Liver (tissue), 9 donors: ENCODE results near the gene DCAF15. TPM values are rescaled to one million over a fixed set of nuclear protein-coding genes. Genes with fewer than 3 reads are reported as not detected.

Source experiments
- DNase-seq: peaks from one replicate; pipeline ENCODE4 v3.0.0-alpha.2; 2017; ENCODE audit warnings: low spot score
- H3K27ac ChIP-seq, 2 donors: one replicate each; pipeline ENCODE4 v1.7.0; 2013; ENCODE audit warnings: inconsistent platforms in 2 of 2, low read length in 2 of 2, control low read depth in 1 of 2, low read depth in 1 of 2, mild to moderate bottlenecking in 1 of 2
- H3K27me3 ChIP-seq, 4 donors: one replicate each; pipeline versions ENCODE4 v1.6.1 to v1.7.0; 2013; ENCODE audit warnings: low read length in 3 of 4, inconsistent platforms in 1 of 4, mild to moderate bottlenecking in 1 of 4, moderate library complexity in 1 of 4; ENCODE audit not compliant: control insufficient read depth in 4 of 4, insufficient read depth in 4 of 4
- H3K36me3 ChIP-seq, 4 donors: one replicate each; pipeline versions ENCODE4 v1.6.1 to v1.7.0; 2013; ENCODE audit warnings: low read length in 3 of 4, mild to moderate bottlenecking in 3 of 4, low read depth in 1 of 4, moderate library complexity in 1 of 4; ENCODE audit not compliant: control insufficient read depth in 4 of 4, insufficient read depth in 3 of 4
- H3K4me1 ChIP-seq, 4 donors: one replicate each; pipeline versions ENCODE4 v1.6.1 to v1.7.0; 2013; ENCODE audit warnings: low read length in 3 of 4, mild to moderate bottlenecking in 3 of 4, moderate library complexity in 1 of 4; ENCODE audit not compliant: control insufficient read depth in 4 of 4, insufficient read depth in 4 of 4
- H3K4me3 ChIP-seq, 3 donors: one replicate each; pipeline versions ENCODE4 v1.6.1 to v1.7.0; 2013; ENCODE audit warnings: low read length in 3 of 3, control low read depth in 1 of 3, low read depth in 1 of 3, mild to moderate bottlenecking in 1 of 3
- H3K9ac ChIP-seq, 2 donors: one replicate each; pipeline ENCODE4 v1.7.0; 2013; ENCODE audit warnings: low read length in 2 of 2, mild to moderate bottlenecking in 2 of 2, moderate library complexity in 2 of 2, control low read depth in 1 of 2, low read depth in 1 of 2
- H3K9me3 ChIP-seq, 4 donors: one replicate each; pipeline versions ENCODE4 v1.6.1 to v1.7.0; 2013; ENCODE audit warnings: low read length in 3 of 4; ENCODE audit not compliant: control insufficient read depth in 4 of 4
- EGR1 ChIP-seq, 2 donors: IDR thresholded peaks; 2 replicates each; pipeline ENCODE4 v1.6.1; 2016 to 2018; ENCODE audit warnings: antibody characterized with exemption in 2 of 2, low read depth in 2 of 2
- FOXA1 ChIP-seq: IDR thresholded peaks from 2 replicates; pipeline ENCODE4 v1.6.1; 2016; ENCODE audit warnings: antibody characterized with exemption
- FOXA2 ChIP-seq: IDR thresholded peaks from 2 replicates; pipeline ENCODE4 v1.6.1; 2016; ENCODE audit warnings: antibody characterized with exemption
- GABPA ChIP-seq, 2 donors: IDR thresholded peaks in 1 of 2; conservative IDR thresholded peaks in 1 of 2; 2 replicates each; pipeline ENCODE4 v1.6.1; 2016; ENCODE audit warnings: antibody characterized with exemption in 2 of 2, mild to moderate bottlenecking in 1 of 2, moderate library complexity in 1 of 2
- HNF4A ChIP-seq, 2 donors: conservative IDR thresholded peaks; 2 replicates each; pipeline ENCODE4 v1.6.1; 2016; ENCODE audit warnings: antibody characterized with exemption in 2 of 2, mild to moderate bottlenecking in 2 of 2
- HNF4G ChIP-seq: IDR thresholded peaks from 2 replicates; pipeline ENCODE4 v1.6.1; 2016; ENCODE audit warnings: antibody characterized with exemption
- JUND ChIP-seq, 2 donors: IDR thresholded peaks; 2 replicates each; pipeline ENCODE4 v1.6.1; 2016; ENCODE audit warnings: antibody characterized with exemption in 2 of 2
- NR2F2 ChIP-seq: IDR thresholded peaks from 2 replicates; pipeline ENCODE4 v1.6.1; 2016; ENCODE audit warnings: antibody characterized with exemption
- RAD21 ChIP-seq, 2 donors: IDR thresholded peaks; 2 replicates each; pipeline ENCODE4 v1.6.1; 2016; ENCODE audit warnings: antibody characterized with exemption in 2 of 2, mild to moderate bottlenecking in 2 of 2
- RXRA ChIP-seq, 2 donors: IDR thresholded peaks; 2 replicates each; pipeline ENCODE4 v1.6.1; 2017 to 2018; ENCODE audit warnings: antibody characterized with exemption in 2 of 2, mild to moderate bottlenecking in 1 of 2
- SP1 ChIP-seq: IDR thresholded peaks from 2 replicates; pipeline ENCODE4 v1.6.1; 2018; ENCODE audit warnings: antibody characterized with exemption, mild to moderate bottlenecking
- TAF1 ChIP-seq: conservative IDR thresholded peaks from 2 replicates; pipeline ENCODE4 v1.6.1; 2016; ENCODE audit warnings: antibody characterized with exemption, mild to moderate bottlenecking
- YY1 ChIP-seq: IDR thresholded peaks from 2 replicates; pipeline ENCODE4 v1.6.1; 2016; ENCODE audit warnings: antibody characterized with exemption, mild to moderate bottlenecking
- WGBS: extraction: QIAGEN DNeasy Blood & Tissue Kit; methylation state at CpG from one replicate; pipeline ENCODE4 v1.1.7; 2013; 5-methylcytosine and 5-hydroxymethylcytosine counted together
- polyA plus RNA-seq, 2 donors: library from polyadenylated mRNA; stranded (reverse) in 1 of 2; unstranded in 1 of 2; fragments of 200-250 nt in 1 of 2; fragments of >200 nt in 1 of 2; fragmentation: Nextera tagmentation in 1 of 2; extraction: Ambion mirVana in 1 of 2; gene quantifications; one replicate each; pipeline versions ENCODE4 v1.2.1 to v1.2.3, GENCODE V29; 2013 to 2015
- total RNA-seq, 2 donors: library from RNA; depleted of rRNA; stranded (reverse); fragments of >200 nt; gene quantifications; one replicate each; pipeline ENCODE4 v1.2.3, GENCODE V29; 2014
- TF ChIP-seq, protein P1 (sequence below): fragments of 150-350 bp; IDR thresholded peaks from 2 replicates; pipeline ENCODE4 v1.5.1; 2017; ENCODE audit warnings: improper control_type of control experiment, low read depth, low read length; ENCODE audit not compliant: missing input control
- TF ChIP-seq, protein P2 (sequence below): IDR thresholded peaks from 2 replicates; pipeline ENCODE4 v1.6.1; 2016; ENCODE audit warnings: antibody characterized with exemption
- TF ChIP-seq, protein P3 (sequence below): IDR thresholded peaks from 2 replicates; pipeline ENCODE4 v1.6.1; 2016; ENCODE audit warnings: antibody characterized with exemption
- TF ChIP-seq, protein P4 (sequence below): IDR thresholded peaks from 2 replicates; pipeline ENCODE4 v1.6.1; 2016; ENCODE audit warnings: antibody characterized with exemption
- TF ChIP-seq, protein P5 (sequence below): IDR thresholded peaks from 2 replicates; pipeline ENCODE4 v1.6.1; 2016; ENCODE audit warnings: antibody characterized with exemption, mild to moderate bottlenecking
- donor health status: healthy.
- donor health status: healthy.
- donor health status: healthy.
- donor health status: healthy.
- donor health status: healthy.

DCAF15 gene
- total and polyA plus RNA-seq, 4 donors: 2.6 to 10.4 (median 5.5) TPM

DNA sequence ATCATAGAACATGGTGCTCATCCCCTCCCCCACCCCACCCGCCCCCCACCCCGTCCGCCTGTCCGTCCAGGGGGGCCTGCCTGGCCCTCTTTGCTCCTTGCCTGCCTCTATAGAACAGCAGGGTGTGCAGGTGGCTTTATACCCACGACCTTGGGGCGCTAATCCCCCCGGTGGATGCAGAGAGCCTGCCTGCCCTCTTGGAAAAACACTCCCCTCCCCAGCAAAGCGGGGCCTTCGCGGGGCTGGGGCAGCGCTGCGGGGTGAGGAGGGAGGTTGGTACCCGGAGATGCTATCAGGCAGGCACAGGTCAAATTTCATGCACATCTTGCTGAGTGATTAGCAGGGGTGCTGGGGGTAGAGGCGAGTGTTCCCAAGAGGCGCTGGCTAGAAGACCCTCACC is 31.9 kb downstream of the DCAF15 start:
- WGBS: 89% methylated on average over 15 of the region's 15 CpGs
- peaks cover 0 to 25% (median 6%) of the 10 kb centered on the region in 4 donors for H3K36me3 ChIP-seq

More for the DNA sequence above, 31.9 kb downstream of the DCAF15 start:
- H3K9ac ChIP-seq: no peak overlapping the region
- no peaks in the 10 kb centered on the region for H3K9me3 ChIP-seq
- DNase-seq: no peak
- no peak for TF ChIP-seq NR2F2
- TF ChIP-seq SP1: no peak
- no peak for TF ChIP-seq TAF1
- TF ChIP-seq, protein P1, sequence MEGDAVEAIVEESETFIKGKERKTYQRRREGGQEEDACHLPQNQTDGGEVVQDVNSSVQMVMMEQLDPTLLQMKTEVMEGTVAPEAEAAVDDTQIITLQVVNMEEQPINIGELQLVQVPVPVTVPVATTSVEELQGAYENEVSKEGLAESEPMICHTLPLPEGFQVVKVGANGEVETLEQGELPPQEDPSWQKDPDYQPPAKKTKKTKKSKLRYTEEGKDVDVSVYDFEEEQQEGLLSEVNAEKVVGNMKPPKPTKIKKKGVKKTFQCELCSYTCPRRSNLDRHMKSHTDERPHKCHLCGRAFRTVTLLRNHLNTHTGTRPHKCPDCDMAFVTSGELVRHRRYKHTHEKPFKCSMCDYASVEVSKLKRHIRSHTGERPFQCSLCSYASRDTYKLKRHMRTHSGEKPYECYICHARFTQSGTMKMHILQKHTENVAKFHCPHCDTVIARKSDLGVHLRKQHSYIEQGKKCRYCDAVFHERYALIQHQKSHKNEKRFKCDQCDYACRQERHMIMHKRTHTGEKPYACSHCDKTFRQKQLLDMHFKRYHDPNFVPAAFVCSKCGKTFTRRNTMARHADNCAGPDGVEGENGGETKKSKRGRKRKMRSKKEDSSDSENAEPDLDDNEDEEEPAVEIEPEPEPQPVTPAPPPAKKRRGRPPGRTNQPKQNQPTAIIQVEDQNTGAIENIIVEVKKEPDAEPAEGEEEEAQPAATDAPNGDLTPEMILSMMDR: no peak
- TF ChIP-seq RAD21 (IDR thresholded peaks at IDR 0.05): no peak
- TF ChIP-seq, protein P2, sequence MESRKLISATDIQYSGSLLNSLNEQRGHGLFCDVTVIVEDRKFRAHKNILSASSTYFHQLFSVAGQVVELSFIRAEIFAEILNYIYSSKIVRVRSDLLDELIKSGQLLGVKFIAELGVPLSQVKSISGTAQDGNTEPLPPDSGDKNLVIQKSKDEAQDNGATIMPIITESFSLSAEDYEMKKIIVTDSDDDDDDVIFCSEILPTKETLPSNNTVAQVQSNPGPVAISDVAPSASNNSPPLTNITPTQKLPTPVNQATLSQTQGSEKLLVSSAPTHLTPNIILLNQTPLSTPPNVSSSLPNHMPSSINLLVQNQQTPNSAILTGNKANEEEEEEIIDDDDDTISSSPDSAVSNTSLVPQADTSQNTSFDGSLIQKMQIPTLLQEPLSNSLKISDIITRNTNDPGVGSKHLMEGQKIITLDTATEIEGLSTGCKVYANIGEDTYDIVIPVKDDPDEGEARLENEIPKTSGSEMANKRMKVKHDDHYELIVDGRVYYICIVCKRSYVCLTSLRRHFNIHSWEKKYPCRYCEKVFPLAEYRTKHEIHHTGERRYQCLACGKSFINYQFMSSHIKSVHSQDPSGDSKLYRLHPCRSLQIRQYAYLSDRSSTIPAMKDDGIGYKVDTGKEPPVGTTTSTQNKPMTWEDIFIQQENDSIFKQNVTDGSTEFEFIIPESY: no peak
- no peak for TF ChIP-seq EGR1 (IDR thresholded peaks at IDR 0.05; ENCODE audit: low read depth in 2 of 2)
- TF ChIP-seq FOXA2: no peak
- TF ChIP-seq FOXA1: no peak
- TF ChIP-seq HNF4G: no peak
- no peak for TF ChIP-seq RXRA (IDR thresholded peaks at IDR 0.05)
- TF ChIP-seq, protein P3, sequence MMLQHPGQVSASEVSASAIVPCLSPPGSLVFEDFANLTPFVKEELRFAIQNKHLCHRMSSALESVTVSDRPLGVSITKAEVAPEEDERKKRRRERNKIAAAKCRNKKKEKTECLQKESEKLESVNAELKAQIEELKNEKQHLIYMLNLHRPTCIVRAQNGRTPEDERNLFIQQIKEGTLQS: no peak
- TF ChIP-seq JUND (IDR thresholded peaks at IDR 0.05): no peak
- TF ChIP-seq YY1: no peak
- no peak for TF ChIP-seq GABPA (IDR thresholded peaks at IDR 0.05 in 1 of 2, conservative IDR thresholded peaks at IDR 0.05 in 1 of 2)
- TF ChIP-seq, protein P4, sequence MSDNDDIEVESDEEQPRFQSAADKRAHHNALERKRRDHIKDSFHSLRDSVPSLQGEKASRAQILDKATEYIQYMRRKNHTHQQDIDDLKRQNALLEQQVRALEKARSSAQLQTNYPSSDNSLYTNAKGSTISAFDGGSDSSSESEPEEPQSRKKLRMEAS: no peak
- TF ChIP-seq, protein P5, sequence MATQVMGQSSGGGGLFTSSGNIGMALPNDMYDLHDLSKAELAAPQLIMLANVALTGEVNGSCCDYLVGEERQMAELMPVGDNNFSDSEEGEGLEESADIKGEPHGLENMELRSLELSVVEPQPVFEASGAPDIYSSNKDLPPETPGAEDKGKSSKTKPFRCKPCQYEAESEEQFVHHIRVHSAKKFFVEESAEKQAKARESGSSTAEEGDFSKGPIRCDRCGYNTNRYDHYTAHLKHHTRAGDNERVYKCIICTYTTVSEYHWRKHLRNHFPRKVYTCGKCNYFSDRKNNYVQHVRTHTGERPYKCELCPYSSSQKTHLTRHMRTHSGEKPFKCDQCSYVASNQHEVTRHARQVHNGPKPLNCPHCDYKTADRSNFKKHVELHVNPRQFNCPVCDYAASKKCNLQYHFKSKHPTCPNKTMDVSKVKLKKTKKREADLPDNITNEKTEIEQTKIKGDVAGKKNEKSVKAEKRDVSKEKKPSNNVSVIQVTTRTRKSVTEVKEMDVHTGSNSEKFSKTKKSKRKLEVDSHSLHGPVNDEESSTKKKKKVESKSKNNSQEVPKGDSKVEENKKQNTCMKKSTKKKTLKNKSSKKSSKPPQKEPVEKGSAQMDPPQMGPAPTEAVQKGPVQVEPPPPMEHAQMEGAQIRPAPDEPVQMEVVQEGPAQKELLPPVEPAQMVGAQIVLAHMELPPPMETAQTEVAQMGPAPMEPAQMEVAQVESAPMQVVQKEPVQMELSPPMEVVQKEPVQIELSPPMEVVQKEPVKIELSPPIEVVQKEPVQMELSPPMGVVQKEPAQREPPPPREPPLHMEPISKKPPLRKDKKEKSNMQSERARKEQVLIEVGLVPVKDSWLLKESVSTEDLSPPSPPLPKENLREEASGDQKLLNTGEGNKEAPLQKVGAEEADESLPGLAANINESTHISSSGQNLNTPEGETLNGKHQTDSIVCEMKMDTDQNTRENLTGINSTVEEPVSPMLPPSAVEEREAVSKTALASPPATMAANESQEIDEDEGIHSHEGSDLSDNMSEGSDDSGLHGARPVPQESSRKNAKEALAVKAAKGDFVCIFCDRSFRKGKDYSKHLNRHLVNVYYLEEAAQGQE: no peak
- TF ChIP-seq HNF4A (conservative IDR thresholded peaks at IDR 0.05): no peak
- no peak overlapping the region for H3K4me3 ChIP-seq
- no peaks in the 10 kb centered on the region for H3K27me3 ChIP-seq
- H3K4me1 ChIP-seq: peaks cover 0 to 6% (median 3%) of the 10 kb centered on the region in 4 donors
- no peak overlapping the region for H3K27ac ChIP-seq
